A673 (cell line): ENCODE data around the gene DZANK1.

Experiments
- CTCF ChIP-seq: fragments of 300-800, 200-600 bp; sonication (generic); conservative IDR thresholded peaks from 2 replicates; pipeline ENCODE4 v1.5.1; 2017; ENCODE audit warnings: low read depth, mild to moderate bottlenecking, antibody characterized with exemption, low read length, moderate library complexity, mixed read lengths
- EZH2 ChIP-seq: fragments of 200-600 bp; sonication (generic); IDR thresholded peaks from 2 replicates; pipeline ENCODE4 v1.6.1; 2017; ENCODE audit warnings: borderline replicate concordance, low read depth, mild to moderate bottlenecking, mixed read lengths, antibody characterized with exemption, low read length; ENCODE audit not compliant: poor library complexity, severe bottlenecking

DNA sequence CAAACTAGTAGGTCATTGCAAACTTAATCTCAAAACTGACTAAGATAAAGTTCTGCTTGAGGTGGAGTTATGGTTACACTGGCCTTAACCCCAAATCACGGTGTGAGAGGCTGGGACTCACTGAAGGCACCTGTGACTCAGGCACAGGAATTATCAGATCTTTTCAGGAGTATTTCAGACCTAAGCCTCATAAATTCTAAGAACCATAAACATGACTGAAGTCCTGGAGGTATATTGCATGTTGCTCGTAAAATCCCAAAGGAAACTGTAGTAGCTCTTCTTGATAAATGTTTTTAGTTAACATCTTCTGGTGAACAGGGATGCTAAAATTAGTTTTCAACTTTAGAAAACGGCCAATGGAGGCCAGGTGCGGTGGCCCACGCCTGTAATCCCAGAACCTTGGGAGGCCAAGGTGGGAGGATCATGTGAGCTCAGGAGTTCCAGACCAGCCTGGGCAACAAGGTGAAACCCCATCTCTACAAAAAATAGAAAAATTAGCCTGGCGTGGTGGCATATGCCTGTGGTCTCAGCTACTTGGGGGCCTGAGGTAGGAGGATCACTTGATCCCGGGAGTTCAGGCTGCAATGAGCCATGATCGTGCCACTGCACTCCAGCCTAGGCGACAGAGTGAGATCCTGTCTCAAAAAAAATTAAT, 36.5 kb downstream of the DZANK1 start:
- TF ChIP-seq CTCF = no peak
- TF ChIP-seq EZH2 = no peak
